IPS-NIHi7 (cell line): Measurements from ENCODE around the gene EPHB1.

Experiments used
- DNase-seq: peaks from one replicate; pipeline ENCODE4 v3.0.0; 2012; ENCODE audit warnings: mixed read lengths; ENCODE audit errors: extremely low spot score

EPHB1 gene

GRCh38 chr3:134883697-134884385 lies 88.8 kb downstream of the EPHB1 start:
- DNase-seq = no peak

- DNase-seq = peak; percentile 50
These were observed 91.0 kb downstream of the EPHB1 start for GRCh38 chr3:134885877-134886621.

- no peak for DNase-seq
These were observed 91.9 kb downstream of the EPHB1 start for GRCh38 chr3:134886991-134887390.

- no peak for DNase-seq
These were observed 92.5 kb downstream of the EPHB1 start for GRCh38 chr3:134887536-134887935.

DNA sequence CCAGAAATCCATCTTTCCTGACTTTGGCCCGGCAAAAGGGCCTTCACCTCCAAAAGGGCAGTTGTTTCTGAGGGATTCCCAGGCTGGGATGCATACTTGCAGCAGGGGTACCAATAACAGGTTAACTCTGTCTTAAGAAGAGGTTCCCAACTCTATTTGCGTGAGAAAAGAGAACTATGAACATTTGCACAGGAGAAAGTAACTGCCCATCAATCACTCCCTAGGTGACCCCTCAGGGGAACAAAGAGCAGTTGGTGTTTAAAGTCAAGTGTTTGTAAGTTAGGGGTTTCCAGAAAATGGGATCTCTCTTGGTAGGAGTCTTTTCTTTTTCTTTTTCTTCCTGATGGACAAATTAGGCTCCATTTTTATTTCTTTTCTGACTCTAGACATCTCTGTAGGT lies 97.3 kb downstream of the EPHB1 start:
- no peak for DNase-seq

DNA sequence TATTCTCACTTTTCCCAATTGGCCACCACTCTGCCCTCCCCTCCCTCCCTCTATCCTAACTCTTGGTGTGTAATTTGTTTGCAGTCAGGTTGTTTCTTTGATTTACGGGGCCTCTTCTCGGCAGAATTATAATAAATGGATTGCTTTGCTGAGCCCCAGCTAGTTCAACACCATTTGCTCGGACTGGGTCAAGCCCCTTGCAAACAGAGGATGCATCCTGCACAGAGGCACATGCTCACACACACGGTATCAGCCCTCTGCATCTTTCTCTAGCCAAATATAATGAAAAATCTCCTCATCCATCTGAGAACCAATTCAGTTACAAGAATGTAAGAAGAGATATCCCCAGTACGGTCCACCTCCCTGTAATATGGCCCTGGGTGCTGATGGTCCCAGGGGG lies 97.7 kb downstream of the EPHB1 start:
- no peak for DNase-seq

DNA sequence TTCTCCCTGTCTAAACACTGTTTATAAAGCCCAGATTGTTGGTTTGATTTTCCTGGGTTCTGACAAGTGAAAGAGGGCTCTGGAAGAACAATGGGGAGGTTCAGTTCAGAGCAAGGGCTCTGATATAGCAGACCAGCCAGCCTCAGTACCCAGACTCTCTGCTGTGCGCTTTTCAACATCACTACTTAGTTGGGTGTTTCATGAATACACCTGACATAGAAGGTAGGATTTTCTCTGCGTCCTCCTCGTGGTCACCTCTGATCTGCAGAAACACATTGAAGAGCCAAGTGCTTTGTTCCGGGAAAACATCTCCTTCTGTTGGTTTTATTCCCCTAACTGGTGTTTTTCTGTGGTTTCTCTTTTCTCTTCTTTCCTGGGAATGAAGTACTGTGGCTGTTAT lies 99.5 kb downstream of the EPHB1 start:
- DNase-seq = no peak

- no peak for DNase-seq
These were observed 100.1 kb downstream of the EPHB1 start for GRCh38 chr3:134895181-134895580.

- DNase-seq = no peak
These were observed 101.1 kb downstream of the EPHB1 start for GRCh38 chr3:134896141-134896540.

DNA sequence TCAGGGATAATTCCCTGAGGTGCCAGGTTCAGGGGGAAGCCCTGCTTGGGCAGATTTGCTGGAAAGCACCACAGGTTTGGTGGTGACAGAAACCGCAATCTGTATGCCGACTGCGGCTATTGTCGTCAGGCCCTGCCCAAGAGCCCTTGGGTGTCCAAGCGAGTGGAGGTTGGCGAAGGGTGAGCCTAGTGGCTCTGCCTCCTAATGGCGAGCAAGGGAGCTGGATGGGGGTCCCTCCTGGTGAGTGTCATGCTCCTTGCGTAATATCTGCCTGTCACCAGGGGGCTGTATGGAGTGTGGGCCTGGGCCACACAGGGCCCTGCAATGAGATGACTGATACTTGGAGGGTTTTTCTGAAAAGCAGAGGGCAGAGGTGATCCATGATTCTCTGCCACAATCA lies 101.6 kb downstream of the EPHB1 start:
- DNase-seq = no peak

- no peak for DNase-seq
These were observed 102.5 kb downstream of the EPHB1 start for GRCh38 chr3:134897391-134898141.

- no peak for DNase-seq
These were observed 103.2 kb downstream of the EPHB1 start for GRCh38 chr3:134898181-134898754.

DNA sequence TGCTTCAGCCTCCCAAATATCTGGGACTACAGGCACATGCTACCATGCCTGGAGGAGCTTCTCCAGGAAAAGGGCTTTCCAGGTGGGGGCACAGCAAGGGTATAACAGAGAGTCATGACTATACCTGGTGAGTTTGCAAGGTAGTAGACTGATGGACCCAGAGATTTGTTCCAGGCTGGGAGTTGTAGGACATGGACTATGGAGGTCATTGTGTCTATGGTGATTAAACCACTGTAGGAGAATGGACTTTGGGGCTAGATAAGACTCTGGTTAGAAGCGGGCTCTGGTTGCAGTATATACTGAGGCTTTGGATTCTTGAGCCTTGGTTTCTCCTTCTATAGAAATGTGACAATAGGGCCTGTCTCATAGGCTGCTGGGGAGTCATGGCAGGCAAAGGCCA lies 104.7 kb downstream of the EPHB1 start:
- DNase-seq = no peak

DNA sequence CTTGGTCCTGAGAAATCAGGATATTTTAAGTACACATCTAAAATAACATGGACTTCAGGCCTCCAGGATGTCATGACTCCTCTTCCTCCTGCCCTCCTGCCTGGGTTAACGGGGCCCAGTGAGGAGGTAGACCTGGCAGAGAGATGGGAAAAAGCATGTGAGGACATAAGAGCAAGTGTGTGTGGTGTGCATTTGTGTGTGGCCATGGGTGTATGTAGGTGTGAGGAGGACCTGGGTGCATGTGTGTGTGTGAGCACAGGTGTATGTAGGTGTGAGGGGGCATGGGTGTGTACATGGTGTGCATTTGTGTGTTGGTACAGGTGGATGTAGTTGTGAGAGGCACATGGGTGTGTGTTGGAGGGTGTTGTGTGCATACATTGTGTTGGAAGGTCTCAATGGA lies 105.4 kb downstream of the EPHB1 start:
- no peak for DNase-seq

DNA sequence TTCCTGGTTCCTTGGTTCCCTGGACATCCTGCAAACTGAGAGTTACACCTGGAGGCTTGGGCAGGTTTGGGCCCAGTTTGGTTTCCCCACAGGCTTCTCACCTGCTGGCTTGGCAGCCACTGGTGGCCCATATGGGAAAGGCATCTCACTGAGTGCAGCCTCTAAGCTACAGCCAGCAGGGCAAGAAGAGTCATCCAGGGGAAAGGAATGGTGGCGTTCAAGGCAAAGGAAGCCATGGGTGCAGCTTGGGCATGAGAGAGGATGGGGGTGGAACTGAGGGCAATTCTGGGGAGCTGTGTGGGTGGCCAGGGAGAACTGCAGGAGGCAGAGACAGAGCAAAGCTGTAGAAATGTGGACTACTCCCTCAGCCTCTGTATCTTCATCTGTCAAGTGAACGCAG lies 106.4 kb downstream of the EPHB1 start:
- DNase-seq = peak; percentile 34

GRCh38 chr3:134903837-134904236 lies 108.8 kb downstream of the EPHB1 start:
- no peak for DNase-seq

DNA sequence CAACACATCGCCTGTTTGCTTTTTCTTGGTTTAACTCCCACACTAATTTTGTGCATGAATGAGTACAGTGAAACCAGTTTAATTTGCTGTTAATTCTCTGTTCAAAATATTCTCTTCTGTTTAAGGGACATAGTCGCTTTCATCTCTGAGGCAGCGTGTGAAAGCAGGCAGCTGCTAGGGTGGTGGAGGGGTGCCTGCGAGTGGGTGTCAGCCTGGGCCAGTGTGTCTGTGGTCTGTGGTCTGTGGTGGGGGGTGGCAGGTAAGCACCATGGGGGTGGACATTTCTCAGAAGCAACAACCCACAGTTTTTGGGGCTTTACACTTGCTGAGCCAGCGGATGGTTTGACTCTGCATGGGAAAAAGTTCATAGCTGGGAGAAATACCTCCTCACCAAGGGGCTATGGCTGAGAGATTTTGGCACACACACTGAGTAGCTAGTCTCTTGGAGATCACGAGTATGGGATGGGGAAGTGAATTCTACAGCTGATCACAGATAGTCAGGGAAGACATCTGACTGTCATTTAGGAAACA lies 109.2 kb downstream of the EPHB1 start:
- no peak for DNase-seq

GRCh38 chr3:134904776-134905646 lies 110.0 kb downstream of the EPHB1 start:
- peak; percentile 41 for DNase-seq

GRCh38 chr3:134905647-134905935 lies 110.5 kb downstream of the EPHB1 start:
- DNase-seq = no peak

DNA sequence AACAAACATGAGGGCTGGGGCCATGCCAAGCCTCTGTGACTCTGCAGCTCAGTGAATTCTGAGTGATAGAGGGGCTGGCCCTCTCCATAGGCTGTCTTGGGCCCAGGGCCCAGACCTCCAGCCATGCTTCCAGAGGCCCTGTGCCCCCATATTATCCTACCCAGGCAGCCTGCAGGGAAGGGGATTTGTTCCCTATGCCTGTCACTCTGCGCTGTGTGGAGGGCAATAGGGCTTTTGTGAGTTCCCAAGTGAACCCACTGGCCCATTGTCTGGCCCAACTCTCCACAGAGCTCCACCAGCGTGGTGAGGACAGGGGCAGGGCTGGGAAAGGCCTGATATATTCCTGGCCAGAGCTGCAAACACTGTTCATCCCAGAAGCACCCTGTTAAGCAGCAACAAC lies 113.2 kb downstream of the EPHB1 start:
- no peak for DNase-seq

GRCh38 chr3:134910026-134910425 lies 115.0 kb downstream of the EPHB1 start:
- DNase-seq = no peak
